PFSK-1 (cell line): Measurements from ENCODE around the gene FOSL1.

ENCODE experiments used
- SIN3A ChIP-seq: IDR thresholded peaks from 2 replicates; pipeline ENCODE4 v1.6.1; 2012; ENCODE audit warnings: mild to moderate bottlenecking, low read length, moderate library complexity, borderline replicate concordance; ENCODE audit not compliant: insufficient read depth
- TAF1 ChIP-seq: IDR thresholded peaks from 2 replicates; pipeline ENCODE4 v1.6.1; 2012; ENCODE audit warnings: low read length, control low read depth, borderline replicate concordance; ENCODE audit not compliant: insufficient read depth

DNA sequence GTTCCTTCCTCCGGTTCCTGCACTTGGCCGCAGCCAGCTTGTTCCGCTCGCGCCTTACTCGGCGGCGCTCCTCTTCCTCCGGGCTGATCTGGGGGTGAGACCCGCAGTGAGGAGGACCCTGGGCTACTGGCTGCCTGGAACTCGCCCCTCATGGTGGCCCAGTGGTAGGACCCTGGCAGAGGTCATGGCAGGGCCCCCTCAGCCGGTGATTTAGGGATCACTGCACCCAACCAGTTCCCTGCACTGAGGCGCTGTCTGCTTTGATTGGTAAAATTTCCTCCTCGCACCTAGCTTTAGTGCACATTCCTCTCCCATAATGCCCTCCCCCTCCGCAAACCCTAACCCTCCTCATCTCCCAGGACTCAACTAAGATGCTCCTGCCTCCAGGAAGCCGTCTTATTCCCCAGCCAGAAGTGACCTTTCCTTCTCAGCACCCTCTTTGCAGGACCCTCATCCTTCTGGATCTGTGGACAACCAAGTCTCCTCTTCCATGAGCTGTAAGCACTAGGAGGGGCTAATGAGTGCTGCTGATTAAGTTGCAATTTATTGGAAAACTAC is 6.1 kb downstream of the FOSL1 start:
- TF ChIP-seq SIN3A (no peak), TAF1 (no peak)
